ENCODE data around the gene AP1M1.

AP1M1 gene

GRCh38 chr19:16207490-16208025, 9.8 kb downstream of the AP1M1 start:
- no peak for TF ChIP-seq EZH2phosphoT487 (IDR thresholded peaks at IDR 0.05; ENCODE audit: low read depth)
- TF ChIP-seq CTCF (IDR thresholded peaks at IDR 0.05; ENCODE audit: low read depth, low read length): no peak
- Histone ChIP-seq H2AFZ (ENCODE audit: low read depth, low read length) (no peak overlapping the region), H3K9ac (ENCODE audit: low read length) (no peak overlapping the region), H3K79me2 (ENCODE audit: low read length) (peaks cover 23% of the 10 kb centered on the region), H3K9me3 (ENCODE audit: insufficient read depth, low read length) (no peaks in the 10 kb centered on the region), H4K20me1 (ENCODE audit: insufficient read depth, low read length) (no peaks in the 10 kb centered on the region), H3K4me3 (ENCODE audit: low read length) (no peak overlapping the region), H3K36me3 (replicated peaks; ENCODE audit: low read depth, low read length) (peaks cover 76% of the 10 kb centered on the region), H3K4me1 (ENCODE audit: low read length) (peaks cover 20% of the 10 kb centered on the region), H3K4me2 (ENCODE audit: low read length) (no peak overlapping the region), H3K27me3 (ENCODE audit: low read depth, low read length) (no peaks in the 10 kb centered on the region), H3K27ac (ENCODE audit: low read length) (no peak overlapping the region)

GRCh38 chr19:16208064-16208759, 10.5 kb downstream of the AP1M1 start:
- H3K4me3 ChIP-seq (ENCODE audit: low read length): no peak overlapping the region
- H2AFZ ChIP-seq (ENCODE audit: low read depth, low read length): no peak overlapping the region
- H3K79me2 ChIP-seq (ENCODE audit: low read length): peaks cover 23% of the 10 kb centered on the region
- no peaks in the 10 kb centered on the region for H3K27me3 ChIP-seq (ENCODE audit: low read depth, low read length)
- no peaks in the 10 kb centered on the region for H3K9me3 ChIP-seq (ENCODE audit: insufficient read depth, low read length)
- no peak overlapping the region for H3K9ac ChIP-seq (ENCODE audit: low read length)
- no peaks in the 10 kb centered on the region for H4K20me1 ChIP-seq (ENCODE audit: insufficient read depth, low read length)
- H3K36me3 ChIP-seq (replicated peaks; ENCODE audit: low read depth, low read length): peaks cover 81% of the 10 kb centered on the region
- TF ChIP-seq EZH2phosphoT487 (IDR thresholded peaks at IDR 0.05; ENCODE audit: low read depth): no peak
- TF ChIP-seq CTCF (IDR thresholded peaks at IDR 0.05; ENCODE audit: low read depth, low read length): no peak
- H3K4me2 ChIP-seq (ENCODE audit: low read length): no peak overlapping the region
- H3K4me1 ChIP-seq (ENCODE audit: low read length): peaks cover 13% of the 10 kb centered on the region
- no peak overlapping the region for H3K27ac ChIP-seq (ENCODE audit: low read length)

- H4K20me1 ChIP-seq (ENCODE audit: insufficient read depth, low read length): no peaks in the 10 kb centered on the region
- no peak overlapping the region for H3K27ac ChIP-seq (ENCODE audit: low read length)
- no peak overlapping the region for H3K9ac ChIP-seq (ENCODE audit: low read length)
- H3K4me1 ChIP-seq (ENCODE audit: low read length): peaks cover 5% of the 10 kb centered on the region
- peaks cover 78% of the 10 kb centered on the region for H3K36me3 ChIP-seq (replicated peaks; ENCODE audit: low read depth, low read length)
- H2AFZ ChIP-seq (ENCODE audit: low read depth, low read length): no peak overlapping the region
- no peaks in the 10 kb centered on the region for H3K9me3 ChIP-seq (ENCODE audit: insufficient read depth, low read length)
- no peaks in the 10 kb centered on the region for H3K27me3 ChIP-seq (ENCODE audit: low read depth, low read length)
- H3K79me2 ChIP-seq (ENCODE audit: low read length): peaks cover 15% of the 10 kb centered on the region; the same call in 1 of the 2 replicates
- TF ChIP-seq CTCF (IDR thresholded peaks at IDR 0.05; ENCODE audit: low read depth, low read length): no peak
- no peak for TF ChIP-seq EZH2phosphoT487 (IDR thresholded peaks at IDR 0.05; ENCODE audit: low read depth)
- H3K4me2 ChIP-seq (ENCODE audit: low read length): no peak overlapping the region
- H3K4me3 ChIP-seq (ENCODE audit: low read length): no peak overlapping the region
These were observed 11.3 kb downstream of the AP1M1 start for GRCh38 chr19:16208847-16209665.

GRCh38 chr19:16210168-16210567, 12.5 kb downstream of the AP1M1 start:
- Histone ChIP-seq H3K4me2 (ENCODE audit: low read length) (no peak overlapping the region), H3K4me3 (ENCODE audit: low read length) (no peak overlapping the region), H3K27me3 (ENCODE audit: low read depth, low read length) (no peaks in the 10 kb centered on the region), H3K4me1 (ENCODE audit: low read length) (no peaks in the 10 kb centered on the region), H3K79me2 (ENCODE audit: low read length) (peaks cover 11% of the 10 kb centered on the region; the same call in 1 of the 2 replicates), H4K20me1 (ENCODE audit: insufficient read depth, low read length) (no peaks in the 10 kb centered on the region), H3K9me3 (ENCODE audit: insufficient read depth, low read length) (no peaks in the 10 kb centered on the region), H3K27ac (ENCODE audit: low read length) (no peak overlapping the region), H3K36me3 (replicated peaks; ENCODE audit: low read depth, low read length) (peaks cover 75% of the 10 kb centered on the region), H3K9ac (ENCODE audit: low read length) (no peak overlapping the region), H2AFZ (ENCODE audit: low read depth, low read length) (no peak overlapping the region)
- TF ChIP-seq EZH2phosphoT487 (IDR thresholded peaks at IDR 0.05; ENCODE audit: low read depth) (no peak), CTCF (IDR thresholded peaks at IDR 0.05; ENCODE audit: low read depth, low read length) (no peak)

Measured in OCI-LY3 (cell line).